HepG2 (cell line): ENCODE measurements around the gene ANKLE1. TPM values are rescaled to one million over a fixed set of nuclear protein-coding genes. Genes with fewer than 3 reads are reported as not detected.

Experiments used
- ATAC-seq: fragments of 200-7000 bp; cut with Tn5 transposase; 3 replicates; pipeline ENCODE4 v1.9.1; 2020; ENCODE audit warnings: mild to moderate bottlenecking, moderate library complexity
- BruUV-seq: library from RNA; stranded (reverse); fragments of 400-500 nt; replicated peaks from 2 replicates; lab custom pipeline; 2021; lab: Mats Ljungman, UMichigan
- CTCF ChIA-PET: fragments of 300-600 bp; formaldehyde crosslinking; extraction: SDS; loops from one replicate; lab custom pipeline; 2021; ENCODE audit warnings: low total read pairs, inconsistent platforms, low intra/inter-chr PET ratio; lab: Yijun Ruan, JAX
- POLR2A ChIA-PET: fragments of 350-600 bp; sonication (Branson Sonifier 250); formaldehyde crosslinking; loops from one replicate; lab custom pipeline; 2020; ENCODE audit warnings: antibody characterized with exemption, inconsistent platforms; lab: Yijun Ruan, JAX
- DNase-seq: peaks from one replicate; pipeline ENCODE4 v3.0.0-alpha.2; 2015; ENCODE audit warnings: low spot score
- FAIRE-seq: peaks from 3 replicates; lab custom pipeline; 2011; peaks lifted over from hg19 to GRCh38; lab: Jason Lieb, UNC
- H2AFZ ChIP-seq: one replicate; pipeline ENCODE4 v1.6.1; 2011; ENCODE audit warnings: low read length, inconsistent platforms
- H3K27ac ChIP-seq: fragments of 300-600 bp; 3 replicates; pipeline ENCODE4 v1.8.0; 2011; ENCODE audit warnings: mixed run types, mild to moderate bottlenecking, mixed read lengths, low read length, inconsistent platforms; ENCODE audit not compliant: insufficient read depth; ENCODE audit errors: extremely low read length
- H3K27me3 ChIP-seq, 2 experiments: fragments of 200-600 bp in 1 of 2; 2 replicates in 1 of 2; 3 replicates in 1 of 2; pipeline versions ENCODE4 v1.6.0 to v1.8.0; 2011; ENCODE audit warnings: low read length in 2 of 2, mild to moderate bottlenecking in 2 of 2, moderate library complexity in 2 of 2, inconsistent platforms in 1 of 2; ENCODE audit not compliant: insufficient read depth in 2 of 2, control insufficient read depth in 1 of 2
- H3K36me3 ChIP-seq, 2 experiments: fragments of 200-600 bp in 1 of 2; replicated peaks in 1 of 2; 2 replicates in 1 of 2; 3 replicates in 1 of 2; pipeline versions ENCODE4 v1.5.1 to v1.8.0; 2011; ENCODE audit warnings: low read length in 2 of 2, inconsistent platforms in 1 of 2; ENCODE audit not compliant: insufficient read depth in 2 of 2, control insufficient read depth in 1 of 2
- H3K4me1 ChIP-seq: 2 replicates; pipeline ENCODE4 v1.5.1; 2012; ENCODE audit warnings: low read length, inconsistent platforms; ENCODE audit not compliant: insufficient read depth
- H3K4me2 ChIP-seq: 2 replicates; pipeline ENCODE4 v1.6.0; 2011; ENCODE audit warnings: low read depth, low read length, inconsistent platforms
- H3K4me3 ChIP-seq, 3 experiments: fragments of 200-600 bp in 1 of 3; sonication (generic), shearing (Covaris generic) in 1 of 3; replicated peaks in 1 of 3; 2 replicates each; pipeline ENCODE4 v1.5.1; 2011 to 2016; ENCODE audit warnings: low read length in 3 of 3, inconsistent platforms in 2 of 3, low read depth in 2 of 3, mild to moderate bottlenecking in 2 of 3, control low read depth in 1 of 3, mixed read lengths in 1 of 3; ENCODE audit not compliant: insufficient read depth in 1 of 3
- H3K79me2 ChIP-seq: one replicate; pipeline ENCODE4 v1.6.1; 2011; ENCODE audit warnings: low read length, inconsistent platforms; ENCODE audit not compliant: insufficient read depth
- H3K9ac ChIP-seq: 2 replicates; pipeline ENCODE4 v1.6.0; 2011; ENCODE audit warnings: mild to moderate bottlenecking, low read depth, low read length, inconsistent platforms; ENCODE audit not compliant: insufficient read depth
- H3K9me3 ChIP-seq: 2 replicates; pipeline ENCODE4 v1.5.1; 2012; ENCODE audit warnings: mild to moderate bottlenecking, low read length
- H4K20me1 ChIP-seq: 2 replicates; pipeline ENCODE4 v1.6.0; 2011; ENCODE audit warnings: inconsistent platforms, mild to moderate bottlenecking, low read length, moderate library complexity; ENCODE audit not compliant: insufficient read depth
- NFE2L1 ChIP-seq: sonication (generic); formaldehyde crosslinking; IDR thresholded peaks from 2 replicates; pipeline ENCODE4 v1.4.0; 2020; ENCODE audit warnings: missing genetic modification reagents, mild to moderate bottlenecking, borderline replicate concordance
- SATB2 ChIP-seq: sonication (generic); formaldehyde crosslinking; IDR thresholded peaks from 2 replicates; pipeline ENCODE4 v1.5.0; 2020; ENCODE audit warnings: missing genetic modification reagents
- SKIL ChIP-seq: sonication (generic); formaldehyde crosslinking; IDR thresholded peaks from 2 replicates; pipeline ENCODE4 v1.8.0; 2022; ENCODE audit warnings: missing genetic modification reagents, mild to moderate bottlenecking, moderate library complexity, borderline replicate concordance
- ZNF143 ChIP-seq: sonication (generic); formaldehyde crosslinking; IDR thresholded peaks from 2 replicates; pipeline ENCODE4 v1.4.0; 2020; ENCODE audit warnings: missing genetic modification reagents
- WGBS: methylation state at CpG from one replicate; pipeline ENCODE4 v1.1.6; 2017; ENCODE audit warnings: low lambda C conversion rate; 5-methylcytosine and 5-hydroxymethylcytosine counted together
- in situ Hi-C: cut with HindIII; loops from 2 replicates; pipeline ENCODE4 v1.10.0; 2017; ENCODE audit warnings: low pct_unique_long_range_greater_than_20kb; ENCODE audit not compliant: extremely low pct_ligation_motif_present
- intact Hi-C: fragments of 100-400 bp; cut with micrococcal nuclease; formaldehyde crosslinking; loops from one replicate; pipeline ENCODE4 v1.10.0; 2022; ENCODE audit not compliant: unreplicated experiment
- polyA plus RNA-seq, 8 experiments: library from polyadenylated mRNA; depleted of rRNA in 3 of 8; stranded (reverse) in 7 of 8; unstranded in 1 of 8; fragments of >200 nt; fragmentation: Illumina TruSeq in 4 of 8; extraction: Trizol in 4 of 8; gene quantifications; 2 replicates each; pipeline versions ENCODE4 v1.2.1 to v1.2.3, GENCODE V29; 2011 to 2016; ENCODE audit warnings: low read depth in 4 of 8, missing spikeins in 1 of 8, mixed read lengths in 1 of 8; ENCODE audit not compliant: insufficient read depth in 1 of 8
- total RNA-seq, 5 experiments: library from RNA; depleted of rRNA; stranded (reverse); fragments of >200 nt; fragmentation: Illumina TruSeq; extraction: Trizol; gene quantifications; 2 replicates each; pipeline ENCODE4 v1.2.3, GENCODE V29; 2016; ENCODE audit warnings: low read depth in 1 of 5
- TF ChIP-seq, protein P1 (sequence below): sonication (generic); formaldehyde crosslinking; IDR thresholded peaks from 2 replicates; pipeline ENCODE4 v1.8.1; 2023; ENCODE audit warnings: mild to moderate bottlenecking, missing genetic modification reagents

ANKLE1 gene
- total and polyA plus RNA-seq, 2 of the 13 experiments (the other 11 are each of a cell fraction or from before 2014, with no cell fraction given) = 0.69 to 1.5 TPM

- H3K9me3 ChIP-seq = peaks cover 5% of the 10 kb centered on the region
- no peak overlapping the region for H3K4me2 ChIP-seq
- in situ Hi-C loops = no loop called here
- H3K27ac ChIP-seq = no peak overlapping the region
- ChIA-PET CTCF (interaction anchor here (0.6 kb wide), 1 partner anchor 90 kb away, joined by 3 read pairs; no protein-coding TSS in a partner anchor), POLR2A (no interaction called here)
- no TSS peak for BruUV-seq
- 97% methylated on average over 14 of the region's 14 CpGs for WGBS
- no peaks in the 10 kb centered on the region for H4K20me1 ChIP-seq
- ATAC-seq (no peak), FAIRE-seq (no peak), DNase-seq (no peak)
- intact Hi-C loops = no loop called here
- no peaks in the 10 kb centered on the region for H3K79me2 ChIP-seq
- TF ChIP-seq NFE2L1 (CRISPR knock-in tag) = no peak
- TF ChIP-seq ZNF143 = no peak
- TF ChIP-seq SKIL (CRISPR knock-in tag) = no peak
- TF ChIP-seq, protein P1, sequence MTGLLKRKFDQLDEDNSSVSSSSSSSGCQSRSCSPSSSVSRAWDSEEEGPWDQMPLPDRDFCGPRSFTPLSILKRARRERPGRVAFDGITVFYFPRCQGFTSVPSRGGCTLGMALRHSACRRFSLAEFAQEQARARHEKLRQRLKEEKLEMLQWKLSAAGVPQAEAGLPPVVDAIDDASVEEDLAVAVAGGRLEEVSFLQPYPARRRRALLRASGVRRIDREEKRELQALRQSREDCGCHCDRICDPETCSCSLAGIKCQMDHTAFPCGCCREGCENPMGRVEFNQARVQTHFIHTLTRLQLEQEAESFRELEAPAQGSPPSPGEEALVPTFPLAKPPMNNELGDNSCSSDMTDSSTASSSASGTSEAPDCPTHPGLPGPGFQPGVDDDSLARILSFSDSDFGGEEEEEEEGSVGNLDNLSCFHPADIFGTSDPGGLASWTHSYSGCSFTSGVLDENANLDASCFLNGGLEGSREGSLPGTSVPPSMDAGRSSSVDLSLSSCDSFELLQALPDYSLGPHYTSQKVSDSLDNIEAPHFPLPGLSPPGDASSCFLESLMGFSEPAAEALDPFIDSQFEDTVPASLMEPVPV = no peak
- no peak for TF ChIP-seq SATB2 (CRISPR knock-in tag)
- H3K4me1 ChIP-seq = no peaks in the 10 kb centered on the region
- H3K4me3 ChIP-seq = no peak overlapping the region
- no peak overlapping the region for H2AFZ ChIP-seq
- H3K9ac ChIP-seq = no peak overlapping the region
- H3K36me3 ChIP-seq = peaks cover 0 to 6% of the 10 kb centered on the region in 2 experiments; a peak in 1 of 5 replicates
- no peaks in the 10 kb centered on the region for H3K27me3 ChIP-seq
Measured at GRCh38 chr19:17293605-17294004, 11.9 kb downstream of the ANKLE1 start.
